Astrocyte of the cerebellum (primary cell): Measurements from ENCODE around the gene ADD2.

Experiments
- DNase-seq: peaks from one replicate; pipeline ENCODE4 v3.0.0-alpha.2; 2011; ENCODE audit warnings: low read depth
- H3K4me3 ChIP-seq: 2 replicates; pipeline ENCODE4 v1.5.1; 2011; ENCODE audit warnings: mild to moderate bottlenecking, low read depth, low read length, moderate library complexity
- in situ Hi-C: cut with HindIII; loops from 2 replicates; pipeline ENCODE4 v1.10.0; 2017; ENCODE audit warnings: low sequenced_read_pairs
- TF ChIP-seq, protein P1 (sequence below): IDR thresholded peaks from 2 replicates; pipeline ENCODE4 v1.5.1; 2012; ENCODE audit warnings: low read length, low read depth, moderate library complexity, mild to moderate bottlenecking; ENCODE audit errors: missing control alignments

The ADD2 gene

DNA sequence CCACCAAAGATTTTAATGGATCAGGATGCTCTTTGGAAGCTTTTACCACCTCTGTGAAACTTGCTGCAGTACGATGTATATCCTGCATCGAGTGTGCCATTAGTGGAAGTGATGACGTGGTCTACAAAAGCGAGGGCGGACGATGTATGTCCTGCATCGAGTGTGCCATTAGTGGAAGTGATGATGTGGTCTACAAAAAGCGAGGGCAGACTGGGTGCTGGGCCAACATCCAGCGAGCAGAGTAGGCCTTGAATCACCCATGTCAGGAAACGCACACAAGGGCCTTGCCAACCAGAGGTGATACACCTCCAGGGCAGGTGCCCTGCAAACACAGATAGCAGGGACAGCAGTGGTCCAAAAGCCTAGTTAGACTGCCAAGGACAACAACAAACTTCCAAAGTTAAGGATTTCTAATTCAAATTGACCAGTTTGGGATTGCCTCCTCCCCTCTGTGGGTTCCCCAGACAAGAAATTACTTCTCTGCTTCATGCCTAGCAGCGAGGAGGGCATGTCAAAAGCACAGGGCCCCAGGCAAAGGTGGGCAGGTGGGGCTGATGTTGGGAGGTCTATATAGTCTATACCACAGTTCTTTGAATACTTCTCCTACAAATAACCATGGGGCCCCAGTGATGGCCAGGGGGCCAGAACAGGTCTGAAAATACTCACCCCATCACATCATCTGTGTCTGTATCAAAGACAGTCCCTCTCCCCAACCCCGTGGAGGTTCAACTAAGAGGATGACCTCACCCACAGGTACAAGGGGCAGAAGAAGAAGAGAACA is 70.2 kb downstream of the ADD2 start:
- no peak for DNase-seq
- H3K4me3 ChIP-seq: no peak overlapping the region
- TF ChIP-seq, protein P1, sequence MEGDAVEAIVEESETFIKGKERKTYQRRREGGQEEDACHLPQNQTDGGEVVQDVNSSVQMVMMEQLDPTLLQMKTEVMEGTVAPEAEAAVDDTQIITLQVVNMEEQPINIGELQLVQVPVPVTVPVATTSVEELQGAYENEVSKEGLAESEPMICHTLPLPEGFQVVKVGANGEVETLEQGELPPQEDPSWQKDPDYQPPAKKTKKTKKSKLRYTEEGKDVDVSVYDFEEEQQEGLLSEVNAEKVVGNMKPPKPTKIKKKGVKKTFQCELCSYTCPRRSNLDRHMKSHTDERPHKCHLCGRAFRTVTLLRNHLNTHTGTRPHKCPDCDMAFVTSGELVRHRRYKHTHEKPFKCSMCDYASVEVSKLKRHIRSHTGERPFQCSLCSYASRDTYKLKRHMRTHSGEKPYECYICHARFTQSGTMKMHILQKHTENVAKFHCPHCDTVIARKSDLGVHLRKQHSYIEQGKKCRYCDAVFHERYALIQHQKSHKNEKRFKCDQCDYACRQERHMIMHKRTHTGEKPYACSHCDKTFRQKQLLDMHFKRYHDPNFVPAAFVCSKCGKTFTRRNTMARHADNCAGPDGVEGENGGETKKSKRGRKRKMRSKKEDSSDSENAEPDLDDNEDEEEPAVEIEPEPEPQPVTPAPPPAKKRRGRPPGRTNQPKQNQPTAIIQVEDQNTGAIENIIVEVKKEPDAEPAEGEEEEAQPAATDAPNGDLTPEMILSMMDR: no peak
- in situ Hi-C loops: loop anchor here (5.0 kb wide), 1 partner anchor 40 kb away; no protein-coding TSS in a partner anchor

DNA sequence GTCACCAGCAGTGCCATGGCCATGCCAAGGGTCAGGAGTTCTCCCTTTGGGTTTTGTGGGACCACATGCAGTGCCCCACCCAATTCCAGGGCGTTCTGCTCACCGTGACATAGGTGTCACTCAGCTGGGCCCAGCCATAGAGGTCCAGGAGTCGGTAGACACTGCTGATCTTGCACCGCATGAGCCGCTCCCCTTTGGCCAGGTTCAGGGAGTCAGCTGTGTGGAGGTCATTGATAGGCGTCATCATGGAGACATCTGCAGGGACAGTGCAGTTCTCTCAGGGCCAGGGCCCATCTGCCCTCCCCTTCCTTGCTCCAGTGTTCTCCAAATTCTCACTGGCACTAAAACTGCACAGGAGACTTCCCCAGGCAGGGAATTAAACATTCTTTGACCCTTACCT is 71.9 kb downstream of the ADD2 start:
- DNase-seq: no peak
- TF ChIP-seq, protein P1: no peak
- no peak overlapping the region for H3K4me3 ChIP-seq
- in situ Hi-C loops: loop anchor here (5.0 kb wide), 1 partner anchor 41 kb away; no protein-coding TSS in a partner anchor

DNA sequence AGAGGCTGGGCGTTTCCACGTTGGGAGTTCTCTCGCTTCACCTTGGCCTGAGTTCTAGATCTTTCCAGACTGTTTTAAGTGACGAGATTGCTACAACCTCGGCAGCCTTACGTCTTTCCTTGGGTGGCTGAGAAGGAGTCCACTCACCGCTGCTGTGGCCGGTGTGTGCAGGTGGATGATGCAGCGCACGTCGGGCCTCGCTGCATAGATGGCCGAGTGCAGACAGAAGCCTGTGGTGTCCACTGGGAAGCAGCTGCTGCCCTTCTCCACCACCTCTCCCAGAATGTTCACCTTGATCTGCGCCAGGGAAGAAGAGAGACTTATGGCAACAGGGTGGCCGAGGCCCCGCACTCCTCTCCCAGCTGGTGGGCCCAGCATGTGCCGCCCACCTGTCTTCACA is 75.7 kb downstream of the ADD2 start:
- in situ Hi-C loops: no loop called here
- H3K4me3 ChIP-seq: no peak overlapping the region
- no peak for DNase-seq
- TF ChIP-seq, protein P1: no peak

DNA sequence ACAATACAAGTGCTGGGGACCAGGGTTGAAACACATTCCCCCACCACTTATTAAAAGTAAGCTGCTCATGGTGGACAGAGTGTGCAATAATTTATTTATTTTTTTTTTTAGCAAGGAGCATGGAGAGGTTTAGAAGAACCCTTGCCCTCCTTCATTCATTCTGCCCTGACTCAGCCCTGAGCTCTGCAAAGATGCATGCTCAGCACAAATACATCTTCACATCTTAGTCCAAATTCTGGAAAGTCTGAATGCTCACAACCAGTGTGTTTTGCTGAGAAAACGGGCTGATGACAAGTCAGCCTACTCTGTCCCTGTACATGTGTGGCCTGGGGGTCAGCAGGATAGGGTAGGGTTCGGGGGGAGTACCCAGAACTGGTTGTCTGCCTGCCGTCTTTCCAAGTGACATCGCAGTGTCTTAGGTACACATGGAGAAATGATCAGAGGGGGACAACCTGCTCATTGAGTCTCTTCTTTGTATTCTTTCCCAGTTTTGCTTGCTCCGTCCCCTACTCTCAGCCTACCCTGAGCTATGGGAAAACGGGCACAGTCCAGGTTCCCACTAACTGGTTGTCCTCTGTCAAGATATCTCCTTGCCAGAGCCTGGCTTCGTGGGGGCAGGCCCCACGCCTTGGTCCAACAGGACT is 76.4 kb downstream of the ADD2 start:
- TF ChIP-seq, protein P1: no peak
- no peak overlapping the region for H3K4me3 ChIP-seq
- no peak for DNase-seq
- in situ Hi-C loops: no loop called here

DNA sequence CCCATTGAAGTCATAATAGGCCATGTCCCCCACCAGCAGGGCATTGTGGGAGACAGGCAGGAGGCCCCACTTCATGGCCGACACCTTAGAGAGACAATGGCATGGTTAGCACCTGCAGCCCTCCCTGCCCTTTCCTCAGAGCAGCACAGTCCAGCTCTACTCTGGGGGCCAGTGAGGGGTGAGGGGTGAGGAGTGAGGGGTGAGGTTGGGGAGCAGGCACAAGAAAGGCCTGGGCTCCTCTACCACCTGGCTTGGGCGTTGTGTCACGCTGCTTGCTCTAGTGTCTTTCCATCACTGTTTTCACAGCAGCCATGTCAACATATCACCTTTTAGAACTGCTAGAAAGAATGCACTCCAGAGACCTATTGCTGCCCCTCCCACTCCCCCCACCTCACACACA is 77.2 kb downstream of the ADD2 start:
- no peak for DNase-seq
- in situ Hi-C loops: no loop called here
- no peak overlapping the region for H3K4me3 ChIP-seq
- TF ChIP-seq, protein P1: no peak

DNA sequence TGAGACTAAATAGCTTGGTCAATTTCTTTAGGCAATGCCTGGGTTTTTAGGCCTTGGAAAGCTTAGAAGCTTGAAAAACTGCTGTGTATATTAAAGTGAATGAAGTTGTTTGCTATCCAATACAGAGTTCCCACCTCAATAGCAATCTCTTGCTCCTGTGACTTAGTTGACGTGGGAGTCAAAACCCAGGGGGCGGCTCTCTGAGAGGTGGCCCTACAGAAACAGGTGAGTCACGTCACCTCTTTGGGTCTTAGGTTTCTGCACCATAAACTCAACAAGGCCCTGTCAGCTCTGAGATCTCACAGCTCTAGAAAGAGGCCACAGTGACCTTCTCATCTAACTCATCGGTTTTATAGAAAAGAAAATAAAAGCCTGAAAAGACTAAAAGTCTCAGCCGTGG is 79.6 kb downstream of the ADD2 start:
- H3K4me3 ChIP-seq: no peak overlapping the region
- DNase-seq: no peak
- TF ChIP-seq, protein P1: no peak
- in situ Hi-C loops: no loop called here
